Naive thymus-derived CD4-positive, alpha-beta T cell (primary cell): ENCODE measurements around the gene ZNF771. TPM values are rescaled to one million over a fixed set of nuclear protein-coding genes. Genes with fewer than 3 reads are reported as not detected.

ENCODE experiments used
- ATAC-seq: fragments of 150-1000 bp; cut with Tn5 transposase; 2 replicates; pipeline ENCODE4 v1.10.0; 2021; ENCODE audit warnings: mild to moderate bottlenecking, moderate library complexity
- CTCF ChIA-PET: fragments of 350-600 bp; sonication (Branson Sonifier 250); formaldehyde crosslinking; loops from one replicate; lab custom pipeline; 2021; ENCODE audit warnings: antibody characterized with exemption; lab: Charles Lee
- POLR2A ChIA-PET: fragments of 350-600 bp; sonication (Branson Sonifier 250); formaldehyde crosslinking; loops from one replicate; lab custom pipeline; 2021; ENCODE audit warnings: antibody characterized with exemption, inconsistent platforms; lab: Charles Lee
- DNase-seq, 9 donors: peaks; one replicate each; pipeline versions ENCODE4 v3.0.0 to v3.0.0-alpha.2; 2020 to 2022; ENCODE audit warnings: mixed read lengths in 1 of 9
- H3K27ac ChIP-seq: one replicate; pipeline ENCODE4 v1.7.0; 2013; ENCODE audit warnings: mild to moderate bottlenecking, low read depth, low read length, moderate library complexity
- H3K27me3 ChIP-seq, 2 donors: one replicate each; pipeline ENCODE4 v1.7.0; 2013; ENCODE audit warnings: low read length in 2 of 2, mild to moderate bottlenecking in 2 of 2, moderate library complexity in 2 of 2; ENCODE audit not compliant: control insufficient read depth in 2 of 2, insufficient read depth in 2 of 2
- H3K36me3 ChIP-seq, 3 experiments: 1 replicate in 2 of 3; 2 replicates in 1 of 3; pipeline ENCODE4 v1.7.0; 2013; ENCODE audit warnings: low read length in 3 of 3, mild to moderate bottlenecking in 3 of 3, moderate library complexity in 1 of 3; ENCODE audit not compliant: insufficient read depth in 3 of 3, control insufficient read depth in 2 of 3
- H3K4me1 ChIP-seq, 2 donors: one replicate each; pipeline ENCODE4 v1.7.0; 2013; ENCODE audit warnings: low read length in 2 of 2, mild to moderate bottlenecking in 2 of 2, moderate library complexity in 1 of 2; ENCODE audit not compliant: control insufficient read depth in 2 of 2, insufficient read depth in 2 of 2
- H3K4me3 ChIP-seq: 2 replicates; pipeline ENCODE4 v1.7.0; 2013; ENCODE audit warnings: mild to moderate bottlenecking, low read length
- H3K9me3 ChIP-seq, 3 experiments: 1 replicate in 2 of 3; 2 replicates in 1 of 3; pipeline ENCODE4 v1.7.0; 2013; ENCODE audit warnings: low read length in 3 of 3; ENCODE audit not compliant: control insufficient read depth in 2 of 3
- H3K27ac Mint-ChIP-seq, 9 donors: one replicate each; pipeline ENCODE4 v1.8.0; 2020 to 2022; ENCODE audit warnings: mixed read lengths in 9 of 9, mild to moderate bottlenecking in 8 of 9, moderate library complexity in 5 of 9, inconsistent platforms in 2 of 9
- H3K27me3 Mint-ChIP-seq, 5 donors: one replicate each; pipeline ENCODE4 v1.8.0; 2021 to 2022; ENCODE audit warnings: mixed read lengths in 5 of 5, mild to moderate bottlenecking in 1 of 5
- H3K36me3 Mint-ChIP-seq, 5 donors: one replicate each; pipeline ENCODE4 v1.8.0; 2020 to 2022; ENCODE audit warnings: mixed read lengths in 5 of 5, mild to moderate bottlenecking in 3 of 5, inconsistent platforms in 1 of 5
- H3K4me1 Mint-ChIP-seq, 7 donors: one replicate each; pipeline ENCODE4 v1.8.0; 2020 to 2022; ENCODE audit warnings: mixed read lengths in 7 of 7, mild to moderate bottlenecking in 3 of 7, inconsistent platforms in 1 of 7
- H3K4me3 Mint-ChIP-seq, 10 donors: one replicate each; pipeline ENCODE4 v1.8.0; 2020 to 2022; ENCODE audit warnings: mild to moderate bottlenecking in 10 of 10, mixed read lengths in 10 of 10, moderate library complexity in 6 of 10, inconsistent platforms in 2 of 10
- H3K9me3 Mint-ChIP-seq, 11 donors: one replicate each; pipeline ENCODE4 v1.8.0; 2020 to 2022; ENCODE audit warnings: mixed read lengths in 11 of 11, mild to moderate bottlenecking in 4 of 11, inconsistent platforms in 1 of 11, moderate library complexity in 1 of 11
- intact Hi-C, 2 donors: fragments of 100-400 bp; cut with micrococcal nuclease; formaldehyde crosslinking; loops; one replicate each; pipeline ENCODE4 v1.15.1; 2023
- polyA plus RNA-seq, 2 donors: library from polyadenylated mRNA; unstranded; fragments of 300-500 nt; fragmentation: Illumina TruSeq; gene quantifications; one replicate each; pipeline ENCODE4 v1.2.3, GENCODE V29; 2021
- total RNA-seq, 6 experiments: library from RNA in 5 of 6; stranded (reverse) in 5 of 6; gene quantifications; 1 replicate in 5 of 6; 2 replicates in 1 of 6; pipeline ENCODE4 v1.2.3 and lab custom pipeline; 2021 to 2026

The ZNF771 gene
- total and polyA plus RNA-seq, 7 experiments from 2014 or later, result 1.2 to 9.4 (median 4.5) TPM

DNA sequence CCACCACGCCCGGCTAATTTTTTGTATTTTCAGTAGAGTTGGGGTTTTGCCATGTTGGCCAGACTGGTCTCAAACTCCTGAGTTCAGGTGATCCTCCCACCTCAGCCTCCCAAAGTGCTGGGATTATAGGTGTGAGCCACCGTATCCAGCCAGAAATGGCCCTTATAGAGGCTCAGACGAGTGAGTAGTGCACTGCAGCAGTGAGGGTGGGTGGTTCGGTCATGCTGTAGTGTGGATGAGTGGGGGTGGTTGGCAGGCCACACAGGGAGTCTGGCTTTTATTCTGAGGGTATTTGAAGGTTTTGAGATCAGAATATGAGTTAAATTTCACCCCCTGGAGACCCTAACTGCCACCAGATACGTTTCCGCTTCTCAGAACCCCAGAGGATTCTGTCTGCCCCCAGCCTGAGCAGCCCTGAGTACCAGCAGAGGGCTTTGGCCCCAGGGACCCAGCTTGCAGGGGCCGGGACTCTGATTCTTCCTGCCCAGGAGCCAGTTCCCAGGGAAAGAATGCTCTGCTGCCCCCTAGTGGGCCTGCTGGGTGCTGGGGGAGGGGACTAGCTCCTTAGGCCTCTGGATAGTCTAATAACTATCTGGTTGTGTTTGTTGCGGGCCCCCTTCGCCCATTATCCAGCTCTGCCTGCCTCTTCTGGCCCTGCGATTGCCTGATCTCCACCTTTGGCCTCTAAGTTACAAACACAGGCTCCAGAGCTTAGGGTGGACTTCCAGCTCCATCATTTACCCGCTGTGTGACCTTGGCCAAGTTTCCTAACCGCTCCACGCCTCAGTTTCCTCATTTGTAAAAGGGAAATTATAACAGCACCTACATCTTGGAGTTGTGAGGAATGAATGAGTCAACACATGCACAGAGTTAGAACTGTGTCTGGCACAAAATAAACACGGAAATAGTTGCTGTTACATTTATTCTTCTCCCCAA, 2.0 kb downstream of the ZNF771 start:
- POLR2A ChIA-PET, result interaction anchor here (0.6 to 9.0 kb wide), 17 partner anchors 8 to 437 kb away, joined by 3 to 156 read pairs (median 4); partner anchors contain the start of genes CORO1A, DCTPP1, SEPTIN1 and TBC1D10B
- peaks cover 0 to 5% (median 0%) of the 10 kb centered on the region in 11 donors for H3K9me3 Mint-ChIP-seq
- CTCF ChIA-PET, result interaction anchor here (0.6 to 2.0 kb wide), 30 partner anchors 9 to 367 kb away, joined by 3 to 13 read pairs (median 4); partner anchors contain the start of genes DCTPP1, SEPTIN1, TBC1D10B and TBX6

GRCh38 chr16:30413112-30413806, 5.9 kb downstream of the ZNF771 start:
- H3K4me1 ChIP-seq, result peaks cover 2 to 13% of the 10 kb centered on the region in 2 donors
- Mint-ChIP-seq H3K36me3 (peaks cover 0 to 5% (median 4%) of the 10 kb centered on the region in 5 donors), H3K4me3 (no peak overlapping the region), H3K27ac (peak overlapping the region in 1 of 9 donors; percentile 10), H3K4me1 (peaks cover 20 to 41% (median 27%) of the 10 kb centered on the region in 7 donors), H3K27me3 (no peaks in the 10 kb centered on the region), H3K9me3 (no peaks in the 10 kb centered on the region)
- no peak overlapping the region for H3K27ac ChIP-seq
- POLR2A ChIA-PET, result no interaction called here
- H3K36me3 ChIP-seq, result peaks cover 0 to 13% (median 0%) of the 10 kb centered on the region in 3 experiments
- no peaks in the 10 kb centered on the region for H3K9me3 ChIP-seq
- no peaks in the 10 kb centered on the region for H3K27me3 ChIP-seq
- DNase-seq (no peak), ATAC-seq (no peak)
- CTCF ChIA-PET, result no interaction called here
- no peak overlapping the region for H3K4me3 ChIP-seq
- intact Hi-C loops, result loop anchor here in 1 of 2 donors (10.0 kb wide), 1 partner anchor 608 kb away; the partner anchor contains the start of gene MAZ

More for the DNA sequence above, 2.0 kb downstream of the ZNF771 start:
- ATAC-seq (peak; percentile 82), DNase-seq (peak; percentile 83 to 96 (median 88))
- H3K27me3 Mint-ChIP-seq, result peaks cover 0 to 4% (median 0%) of the 10 kb centered on the region in 5 donors
- H3K4me1 Mint-ChIP-seq, result peaks cover 21 to 32% (median 27%) of the 10 kb centered on the region in 7 donors
- H3K36me3 Mint-ChIP-seq, result peaks cover 0 to 5% (median 4%) of the 10 kb centered on the region in 5 donors
- Histone ChIP-seq H3K9me3 (no peaks in the 10 kb centered on the region), H3K4me1 (peaks cover 0 to 12% of the 10 kb centered on the region in 2 donors), H3K36me3 (peaks cover 0 to 13% (median 0%) of the 10 kb centered on the region in 3 experiments), H3K4me3 (no peak overlapping the region), H3K27me3 (no peaks in the 10 kb centered on the region), H3K27ac (peak overlapping the region; percentile 74)
- H3K4me3 Mint-ChIP-seq, result peak overlapping the region; percentile 40 to 96 (median 54)
- intact Hi-C loops, result loop anchor here (1.0 to 10.0 kb wide), 12 partner anchors 39 to 605 kb away; partner anchors contain the start of genes ALDOA (in 2 of the 2), CD2BP2 (in 1 of the 2), MAPK3 (in 1 of the 2) and MAZ (in 1 of the 2)
- H3K27ac Mint-ChIP-seq, result peak overlapping the region in 8 of 9 donors; percentile 45 to 75 (median 60)

- DNase-seq (no peak), ATAC-seq (no peak)
- H3K27me3 Mint-ChIP-seq, result no peaks in the 10 kb centered on the region
- Histone ChIP-seq H3K27ac (no peak overlapping the region), H3K4me1 (peaks cover 6 to 14% of the 10 kb centered on the region in 2 donors), H3K27me3 (no peaks in the 10 kb centered on the region), H3K36me3 (peaks cover 0 to 13% (median 0%) of the 10 kb centered on the region in 3 experiments), H3K4me3 (no peak overlapping the region), H3K9me3 (no peaks in the 10 kb centered on the region)
- CTCF ChIA-PET, result interaction anchor here (0.6 kb wide), 1 partner anchor 40 kb away, joined by 4 read pairs; the partner anchor contains the start of gene MYL11
- H3K27ac Mint-ChIP-seq, result peak overlapping the region in 1 of 9 donors; percentile 10
- H3K36me3 Mint-ChIP-seq, result peaks cover 0 to 5% (median 4%) of the 10 kb centered on the region in 5 donors
- intact Hi-C loops, result loop anchor here in 1 of 2 donors (10.0 kb wide), 1 partner anchor 609 kb away; the partner anchor contains the start of gene MAZ
- H3K4me3 Mint-ChIP-seq, result no peak overlapping the region
- no peaks in the 10 kb centered on the region for H3K9me3 Mint-ChIP-seq
- POLR2A ChIA-PET, result interaction anchor here (0.6 kb wide), 1 partner anchor 164 kb away, joined by 4 read pairs; no protein-coding TSS in a partner anchor
- peaks cover 11 to 40% (median 27%) of the 10 kb centered on the region in 7 donors for H3K4me1 Mint-ChIP-seq
Observed at GRCh38 chr16:30414159-30414558, 6.8 kb downstream of the ZNF771 start.

- Mint-ChIP-seq H3K9me3 (no peaks in the 10 kb centered on the region), H3K4me1 (peaks cover 14 to 34% (median 20%) of the 10 kb centered on the region in 7 donors), H3K4me3 (peak overlapping the region in 6 of 10 donors; percentile 0 to 46 (median 12)), H3K36me3 (peaks cover 0 to 13% (median 8%) of the 10 kb centered on the region in 5 donors), H3K27me3 (no peaks in the 10 kb centered on the region), H3K27ac (peak overlapping the region in 8 of 9 donors; percentile 6 to 81 (median 71))
- H3K4me1 ChIP-seq, result peaks cover 6 to 8% of the 10 kb centered on the region in 2 donors
- peaks cover 0 to 17% (median 0%) of the 10 kb centered on the region in 3 experiments for H3K36me3 ChIP-seq
- DNase-seq (no peak), ATAC-seq (no peak)
- H3K9me3 ChIP-seq, result no peaks in the 10 kb centered on the region
- H3K27ac ChIP-seq, result no peak overlapping the region
- intact Hi-C loops, result loop anchor here (2.0 to 10.0 kb wide), 3 partner anchors 21 to 611 kb away; partner anchors contain the start of genes MAZ (in 1 of the 2), SRCAP (in 1 of the 2) and ZNF48 (in 1 of the 2)
- no peak overlapping the region for H3K4me3 ChIP-seq
- ChIA-PET CTCF (interaction anchor here (1.2 kb wide), 1 partner anchor 14 kb away, joined by 5 read pairs; the partner anchor contains the start of gene DCTPP1), POLR2A (interaction anchor here (0.5 to 4.3 kb wide), 9 partner anchors 8 to 348 kb away, joined by 3 to 82 read pairs (median 6); partner anchors contain the start of genes CD2BP2, CORO1A, DCTPP1 and SEPTIN1)
- H3K27me3 ChIP-seq, result no peaks in the 10 kb centered on the region
Observed at GRCh38 chr16:30416047-30416603, 8.7 kb downstream of the ZNF771 start.

- H3K9me3 ChIP-seq, result no peaks in the 10 kb centered on the region
- intact Hi-C loops, result loop anchor here (1.0 to 10.0 kb wide), 4 partner anchors 10 to 612 kb away; partner anchors contain the start of genes MAZ (in 1 of the 2), SRCAP (in 1 of the 2), ZNF48 (in 1 of the 2) and ZNF771 (in 1 of the 2)
- Mint-ChIP-seq H3K4me1 (peaks cover 14 to 36% (median 18%) of the 10 kb centered on the region in 7 donors), H3K27ac (peak overlapping the region in 8 of 9 donors; percentile 33 to 82 (median 66)), H3K36me3 (peaks cover 0 to 15% (median 10%) of the 10 kb centered on the region in 5 donors), H3K27me3 (no peaks in the 10 kb centered on the region), H3K4me3 (peak overlapping the region; percentile 0 to 80 (median 60)), H3K9me3 (no peaks in the 10 kb centered on the region)
- peaks cover 6 to 8% of the 10 kb centered on the region in 2 donors for H3K4me1 ChIP-seq
- DNase-seq (no peak), ATAC-seq (no peak)
- H3K27ac ChIP-seq, result peak overlapping the region; percentile 85
- no peaks in the 10 kb centered on the region for H3K27me3 ChIP-seq
- POLR2A ChIA-PET, result interaction anchor here (0.7 to 4.3 kb wide), 48 partner anchors 9 to 353 kb away, joined by 3 to 82 read pairs (median 5); partner anchors contain the start of genes ALDOA, CD2BP2, CORO1A and DCTPP1
- CTCF ChIA-PET, result interaction anchor here (0.5 to 2.5 kb wide), 10 partner anchors 7 to 325 kb away, joined by 3 to 20 read pairs (median 5); partner anchors contain the start of genes DCTPP1 and ZNF771
- peaks cover 0 to 13% (median 0%) of the 10 kb centered on the region in 3 experiments for H3K36me3 ChIP-seq
- peak overlapping the region; percentile 76 for H3K4me3 ChIP-seq
Observed at GRCh38 chr16:30416624-30417528, 9.5 kb downstream of the ZNF771 start.
